OCI-LY1 (cell line): Measurements from ENCODE around the gene DNAH17.

Experiments used
- CTCF ChIP-seq: fragments of 200-600 bp; sonication (generic), shearing (Covaris generic); IDR thresholded peaks from 2 replicates; pipeline ENCODE4 v1.5.1; 2017; ENCODE audit warnings: mild to moderate bottlenecking, antibody characterized with exemption, low read length, moderate library complexity, mixed read lengths
- EZH2 ChIP-seq: fragments of 200-600 bp; sonication (generic), shearing (Covaris generic); IDR thresholded peaks from 2 replicates; pipeline ENCODE4 v1.8.0; 2017; ENCODE audit warnings: borderline replicate concordance, mixed run types, mild to moderate bottlenecking, antibody characterized with exemption, low read length, moderate library complexity, mixed read lengths

DNA sequence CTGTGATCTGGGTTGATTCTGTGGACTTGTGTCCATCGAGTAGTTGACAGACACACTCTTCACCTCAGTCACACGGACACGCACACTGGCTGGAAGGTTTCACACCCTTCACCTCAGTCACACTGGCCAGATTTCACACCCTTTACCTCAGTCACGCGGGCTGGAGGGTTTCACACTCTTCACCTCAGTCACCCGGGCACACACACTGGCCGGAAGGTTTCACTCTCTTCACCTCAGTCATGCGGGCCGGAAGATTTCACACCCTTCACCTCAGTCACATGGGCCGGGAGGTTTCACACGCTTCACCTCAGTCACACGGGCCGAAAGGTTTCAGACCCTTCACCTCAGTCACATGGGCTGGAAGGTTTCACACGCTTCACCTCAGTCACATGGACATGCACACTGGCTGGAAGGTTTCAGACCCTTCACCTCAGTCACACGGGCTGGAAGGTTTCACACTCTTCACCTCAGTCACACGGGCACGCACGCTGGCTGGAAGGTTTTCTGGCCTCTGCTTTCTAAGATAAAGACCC is 102.5 kb downstream of the DNAH17 start:
- TF ChIP-seq CTCF (no peak), EZH2 (no peak)
